SU-DHL-6 (cell line): ENCODE measurements around the gene SPTBN1.

Source experiments
- CTCF ChIP-seq: fragments of 200-600 bp; sonication (generic); IDR thresholded peaks from one replicate; pipeline ENCODE4 v1.5.1; 2017; ENCODE audit warnings: antibody characterized with exemption, mild to moderate bottlenecking, low read length, moderate library complexity; ENCODE audit not compliant: insufficient read depth, poor library complexity, severe bottlenecking
- EZH2phosphoT487 ChIP-seq: fragments of 200-600 bp; sonication (generic), shearing (Covaris generic); conservative IDR thresholded peaks from 2 replicates; pipeline ENCODE4 v1.6.1; 2018; ENCODE audit warnings: mild to moderate bottlenecking, antibody characterized with exemption, low read length, moderate library complexity, mixed read lengths

DNA sequence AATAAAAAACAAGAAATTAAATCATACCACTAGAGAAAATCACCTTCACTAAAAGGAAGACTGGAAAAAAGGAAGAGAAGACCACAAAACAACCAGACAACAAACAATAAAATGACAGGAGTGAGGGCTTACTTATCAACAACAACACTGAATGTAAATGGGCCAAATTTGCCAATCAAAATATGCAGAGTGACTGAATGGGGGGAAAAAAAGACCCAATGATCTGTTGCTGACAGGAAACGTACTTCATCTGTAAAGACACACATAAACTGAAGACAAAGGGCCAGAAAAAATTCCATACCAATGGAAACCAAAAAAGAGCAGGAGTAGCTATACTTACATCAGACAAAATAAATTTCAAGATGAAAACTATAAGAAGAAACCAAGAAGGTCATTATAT, 241.8 kb downstream of the SPTBN1 start:
- TF ChIP-seq CTCF: no peak
- no peak for TF ChIP-seq EZH2phosphoT487
